H1 (cell line): ENCODE data around the gene TBKBP1. TPM values are rescaled to one million over a fixed set of nuclear protein-coding genes. Genes with fewer than 3 reads are reported as not detected.

Experiments
- CTCF ChIA-PET: fragments of 300-600 bp; sonication (Branson Sonifier 250); formaldehyde crosslinking; loops from one replicate; lab custom pipeline; 2021; ENCODE audit not compliant: partially characterized antibody; lab: Charles Lee
- POLR2A ChIA-PET: fragments of 300-600 bp; sonication (Branson Sonifier 250); formaldehyde crosslinking; loops from one replicate; lab custom pipeline; 2021; ENCODE audit warnings: inconsistent platforms; ENCODE audit not compliant: partially characterized antibody; lab: Charles Lee
- DNase-seq, 2 experiments: peaks; one replicate each; pipeline versions ENCODE4 v3.0.0 to v3.0.0-alpha.2; 2010 to 2022; ENCODE audit warnings: low spot score in 2 of 2, low read depth in 1 of 2, mixed read lengths in 1 of 2
- FAIRE-seq: peaks from 2 replicates; lab custom pipeline; 2011; peaks lifted over from hg19 to GRCh38; lab: Jason Lieb, UNC
- H2AFZ ChIP-seq: 2 replicates; pipeline ENCODE4 v1.8.1; 2012; ENCODE audit warnings: low read length, inconsistent platforms
- H2AK5ac ChIP-seq: 2 replicates; pipeline ENCODE4 v1.6.1; 2013; ENCODE audit warnings: low read depth, low read length
- H2BK120ac ChIP-seq: replicated peaks from 2 replicates; pipeline ENCODE3; 2013; ENCODE audit warnings: low read depth, low read length, inconsistent platforms
- H2BK12ac ChIP-seq: 2 replicates; pipeline ENCODE4 v1.6.1; 2013; ENCODE audit warnings: low read depth, low read length
- H2BK15ac ChIP-seq: 2 replicates; pipeline ENCODE4 v1.6.1; 2013; ENCODE audit warnings: low read length
- H2BK20ac ChIP-seq: 2 replicates; pipeline ENCODE4 v1.6.1; 2013; ENCODE audit warnings: low read length
- H2BK5ac ChIP-seq: 2 replicates; pipeline ENCODE4 v1.6.1; 2013; ENCODE audit warnings: low read depth, low read length
- H3K14ac ChIP-seq: 2 replicates; pipeline ENCODE4 v1.6.1; 2013; ENCODE audit warnings: inconsistent platforms; ENCODE audit not compliant: insufficient read length
- H3K18ac ChIP-seq: 2 replicates; pipeline ENCODE4 v1.6.1; 2013; ENCODE audit warnings: low read length; ENCODE audit errors: extremely low read depth
- H3K23ac ChIP-seq: 2 replicates; pipeline ENCODE4 v1.6.1; 2013; ENCODE audit warnings: inconsistent platforms; ENCODE audit not compliant: insufficient read length
- H3K23me2 ChIP-seq: 2 replicates; pipeline ENCODE4 v1.6.1; 2013; ENCODE audit warnings: low read depth, low read length
- H3K27ac ChIP-seq: 2 replicates; pipeline ENCODE4 v1.6.1; 2011; ENCODE audit warnings: low read depth, low read length, inconsistent platforms
- H3K27me3 ChIP-seq, 4 experiments: replicated peaks in 1 of 4; 1 replicate in 1 of 4; 2 replicates in 3 of 4; pipeline versions ENCODE4 v1.6.1 to v1.8.1; 2011 to 2013; ENCODE audit warnings: low read length in 3 of 4, mild to moderate bottlenecking in 3 of 4, inconsistent platforms in 2 of 4, mixed read lengths in 2 of 4, moderate library complexity in 1 of 4; ENCODE audit not compliant: control insufficient read depth in 3 of 4, insufficient read depth in 3 of 4; ENCODE audit errors: extremely low read depth in 1 of 4
- H3K36me3 ChIP-seq, 4 experiments: 2 replicates each; pipeline versions ENCODE4 v1.6.1 to v1.8.1; 2011 to 2013; ENCODE audit warnings: mild to moderate bottlenecking in 4 of 4, low read length in 3 of 4, moderate library complexity in 2 of 4, control low read depth in 1 of 4, inconsistent platforms in 1 of 4; ENCODE audit not compliant: insufficient read depth in 4 of 4, control insufficient read depth in 2 of 4
- H3K4ac ChIP-seq: replicated peaks from 2 replicates; pipeline ENCODE3; 2013; ENCODE audit warnings: low read length, low read depth, mixed read lengths, inconsistent platforms; ENCODE audit not compliant: insufficient read length
- H3K4me1 ChIP-seq, 4 experiments: replicated peaks in 1 of 4; 1 replicate in 1 of 4; 2 replicates in 3 of 4; pipeline versions ENCODE4 v1.6.1 to v1.8.1; 2011 to 2013; ENCODE audit warnings: low read length in 3 of 4, inconsistent platforms in 2 of 4, mixed read lengths in 1 of 4; ENCODE audit not compliant: insufficient read depth in 4 of 4, control insufficient read depth in 3 of 4
- H3K4me2 ChIP-seq, 2 experiments: 2 replicates each; pipeline versions ENCODE4 v1.6.1 to v1.8.1; 2011 to 2013; ENCODE audit warnings: low read depth in 2 of 2, low read length in 2 of 2, control low read depth in 1 of 2, inconsistent platforms in 1 of 2, mild to moderate bottlenecking in 1 of 2; ENCODE audit not compliant: insufficient read depth in 1 of 2
- H3K4me3 ChIP-seq, 4 experiments: fragments of 200-600, 300-600 bp in 1 of 4; sonication (generic), shearing (Covaris generic), sonication (Bioruptor Twin) in 1 of 4; 2 replicates each; pipeline versions ENCODE4 v1.5.1 to v1.8.1; 2011 to 2016; ENCODE audit warnings: low read length in 4 of 4, low read depth in 3 of 4, control low read depth in 2 of 4, inconsistent platforms in 2 of 4, mild to moderate bottlenecking in 2 of 4, mixed read lengths in 1 of 4, moderate library complexity in 1 of 4; ENCODE audit not compliant: insufficient read depth in 2 of 4; ENCODE audit errors: extremely low read depth in 1 of 4
- H3K56ac ChIP-seq: replicated peaks from 2 replicates; pipeline ENCODE3; 2013; ENCODE audit warnings: low read depth, mild to moderate bottlenecking, mixed read lengths, low read length, inconsistent platforms; ENCODE audit not compliant: insufficient read length
- H3K79me1 ChIP-seq: 2 replicates; pipeline ENCODE4 v1.6.1; 2013; ENCODE audit warnings: low read depth, low read length, control low read depth
- H3K79me2 ChIP-seq, 2 experiments: 2 replicates each; pipeline versions ENCODE4 v1.6.1 to v1.8.1; 2012 to 2013; ENCODE audit warnings: low read length in 2 of 2, mild to moderate bottlenecking in 2 of 2, inconsistent platforms in 1 of 2; ENCODE audit not compliant: insufficient read depth in 2 of 2, control insufficient read depth in 1 of 2
- H3K9ac ChIP-seq, 4 experiments: replicated peaks in 1 of 4; 1 replicate in 1 of 4; 2 replicates in 3 of 4; pipeline versions ENCODE4 v1.6.1 to v1.8.1; 2011 to 2013; ENCODE audit warnings: low read depth in 3 of 4, low read length in 3 of 4, control low read depth in 2 of 4, mild to moderate bottlenecking in 2 of 4, moderate library complexity in 2 of 4, inconsistent platforms in 1 of 4; ENCODE audit errors: extremely low read depth in 1 of 4
- H3K9me3 ChIP-seq, 2 experiments: 2 replicates each; pipeline versions ENCODE4 v1.6.1 to v1.8.1; 2012 to 2013; ENCODE audit warnings: mild to moderate bottlenecking in 2 of 2, moderate library complexity in 2 of 2, control low read depth in 1 of 2, inconsistent platforms in 1 of 2, low read depth in 1 of 2, low read length in 1 of 2, mixed read lengths in 1 of 2; ENCODE audit not compliant: insufficient read depth in 2 of 2
- H4K20me1 ChIP-seq, 2 experiments: replicated peaks in 1 of 2; 2 replicates each; pipeline versions ENCODE3 to v1.8.1; 2011 to 2013; ENCODE audit warnings: inconsistent platforms in 2 of 2, low read length in 2 of 2, mild to moderate bottlenecking in 1 of 2; ENCODE audit not compliant: insufficient read depth in 2 of 2, control insufficient read depth in 1 of 2
- H4K5ac ChIP-seq: 2 replicates; pipeline ENCODE4 v1.6.1; 2013; ENCODE audit warnings: low read length, low read depth, mixed read lengths, inconsistent platforms; ENCODE audit not compliant: insufficient read length
- H4K8ac ChIP-seq: 2 replicates; pipeline ENCODE4 v1.8.0; 2013; ENCODE audit warnings: mild to moderate bottlenecking, moderate library complexity, low read length, inconsistent platforms; ENCODE audit not compliant: insufficient read depth; ENCODE audit errors: extremely low read depth
- H4K91ac ChIP-seq: replicated peaks from 2 replicates; pipeline ENCODE3; 2013; ENCODE audit warnings: low read length, mixed read lengths, inconsistent platforms; ENCODE audit not compliant: insufficient read length
- ATF3 ChIP-seq: IDR thresholded peaks from 2 replicates; pipeline ENCODE4 v1.6.1; 2011; ENCODE audit warnings: low read depth, mild to moderate bottlenecking, low read length; ENCODE audit not compliant: insufficient read depth
- KDM4A ChIP-seq: IDR thresholded peaks from one replicate; pipeline ENCODE4 v1.7.1; 2012; ENCODE audit warnings: low read depth, mild to moderate bottlenecking, moderate library complexity, low read length, inconsistent platforms; ENCODE audit not compliant: severe bottlenecking
- RNF2 ChIP-seq: fragments of 200-900, 300-1000 bp; sonication (generic); IDR thresholded peaks from 2 replicates; pipeline ENCODE4 v1.7.1; 2016; ENCODE audit warnings: borderline replicate concordance, low read depth, mild to moderate bottlenecking, antibody characterized with exemption, low read length; ENCODE audit not compliant: poor library complexity, severe bottlenecking; ENCODE audit errors: missing control alignments
- WGBS, 2 experiments: shearing (Covaris generic) in 1 of 2; methylation state at CpG; one replicate each; pipeline versions ENCODE4 v1.1.6 to v1.1.7; 2013 to 2015; ENCODE audit warnings: low lambda C conversion rate in 2 of 2, mixed read lengths in 2 of 2, inconsistent platforms in 1 of 2, low coverage in 1 of 2, missing lambda C conversion rate in 1 of 2; ENCODE audit not compliant: insufficient replicate concordance in 2 of 2, insufficient coverage in 1 of 2, insufficient read length in 1 of 2; ENCODE audit errors: extremely low coverage in 1 of 2, missing lambda C conversion rate in 1 of 2; 5-methylcytosine and 5-hydroxymethylcytosine counted together
- polyA plus RNA-seq, 7 experiments: library from polyadenylated mRNA; depleted of rRNA in 3 of 7; stranded (reverse) in 5 of 7; unstranded in 2 of 7; fragments of >200 nt in 5 of 7; fragments of 200-250 nt in 2 of 7; gene quantifications; 1 replicate in 5 of 7; 2 replicates in 1 of 7; 4 replicates in 1 of 7; pipeline versions ENCODE4 v1.2.1 to v1.2.3, GENCODE V29; 2011 to 2013; ENCODE audit warnings: missing spikeins in 2 of 7, mixed read lengths in 2 of 7
- total RNA-seq: library from RNA; stranded (reverse); fragmentation: NEBNext Ultra II Directional; extraction: Animal tissue kit (Norgen Biotek cat#: 25700); gene quantifications from 2 replicates; pipeline ENCODE4 v1.2.1, GENCODE V29; 2021

The TBKBP1 gene
- total and polyA plus RNA-seq, 2 of the 8 experiments (the other 6 are each of a cell fraction or from before 2014, with no cell fraction given), result 6.3 to 15.1 TPM

- no peak overlapping the region for H2BK12ac ChIP-seq
- peaks cover 0 to 2% of the 10 kb centered on the region in 2 experiments for H4K20me1 ChIP-seq
- no peaks in the 10 kb centered on the region for H3K79me1 ChIP-seq
- H2BK20ac ChIP-seq, result no peak overlapping the region
- CTCF ChIA-PET, result interaction anchor here (0.9 to 19.8 kb wide), 8 partner anchors 9 to 43 kb away, joined by 3 to 441 read pairs (median 14); partner anchors contain the start of gene TBX21
- peak overlapping the region; percentile 62 to 81 for H3K4me2 ChIP-seq
- peak in 1 of 2 experiments; percentile 64 for DNase-seq
- no peak overlapping the region for H3K14ac ChIP-seq
- no peaks in the 10 kb centered on the region for H3K79me2 ChIP-seq
- H2AK5ac ChIP-seq, result 0 out of 2 replicates have a peak overlapping the region, but pooled peaks have one; percentile 24
- H3K4me1 ChIP-seq, result peaks cover 0 to 5% (median 3%) of the 10 kb centered on the region in 4 experiments; a peak in 5 of 7 replicates
- no peak overlapping the region for H3K18ac ChIP-seq
- H3K23me2 ChIP-seq, result peaks cover 2% of the 10 kb centered on the region; the same call in 1 of the 2 replicates
- no peak overlapping the region for H3K56ac ChIP-seq
- no peak overlapping the region for H2AFZ ChIP-seq
- no peak overlapping the region for H3K9ac ChIP-seq
- no peak for FAIRE-seq
- no peak overlapping the region for H4K5ac ChIP-seq
- H3K27ac ChIP-seq, result no peak overlapping the region
- no peak overlapping the region for H2BK120ac ChIP-seq
- H3K23ac ChIP-seq, result no peak overlapping the region
- H2BK15ac ChIP-seq, result no peak overlapping the region
- H4K8ac ChIP-seq, result no peak overlapping the region
- TF ChIP-seq ATF3 (no peak), KDM4A (peak; percentile 2), RNF2 (no peak)
- peaks cover 0 to 16% (median 5%) of the 10 kb centered on the region in 4 experiments; a peak in 4 of 7 replicates for H3K27me3 ChIP-seq
- POLR2A ChIA-PET, result interaction anchor here (0.7 to 2.0 kb wide), 11 partner anchors 9 to 59 kb away, joined by 3 to 13 read pairs (median 3); partner anchors contain the start of genes KPNB1 and TBKBP1
- H4K91ac ChIP-seq, result no peak overlapping the region
- 36% methylated on average over 9 of the region's 31 CpGs; no CpG with 5 or more reads in 1 of the 2 experiments for WGBS, 2 experiments
- H3K9me3 ChIP-seq, result no peaks in the 10 kb centered on the region
- H3K4ac ChIP-seq, result no peak overlapping the region
- H2BK5ac ChIP-seq, result no peak overlapping the region
- H3K36me3 ChIP-seq, result no peaks in the 10 kb centered on the region
- H3K4me3 ChIP-seq, result peak overlapping the region; percentile 21 to 57 (median 32); a peak in 7 of 8 replicates
These were observed 14.4 kb downstream of the TBKBP1 start for GRCh38 chr17:47708312-47708863.
